ENCODE results near the gene CSGALNACT2. TPM values are rescaled to one million over a fixed set of nuclear protein-coding genes. Genes with fewer than 3 reads are reported as not detected.

The CSGALNACT2 gene
- total and polyA plus RNA-seq, 2 donors (not counting 1 experiment from before 2014, with no cell fraction given), result 10.9 to 24.0 TPM

- H3K4me3 Mint-ChIP-seq, result no peak overlapping the region
- intact Hi-C loops (cut with micrococcal nuclease), result no loop called here
Observed at GRCh38 chr10:43166880-43167497, 28.7 kb downstream of the CSGALNACT2 start.

GRCh38 chr10:43167498-43167889, 29.2 kb downstream of the CSGALNACT2 start:
- Histone ChIP-seq H3K36me3 (replicated peaks in 1 of 2; ENCODE audit: control extremely low read depth in 1 of 2, control insufficient read depth in 1 of 2, extremely low read depth in 1 of 2, insufficient read depth in 2 of 2, low read length in 1 of 2) (peaks cover 4 to 27% of the 10 kb centered on the region in 2 experiments), H3K27ac (ENCODE audit: low read length in 2 of 2) (no peak overlapping the region)
- POLR2A ChIA-PET, result no interaction called here

More at GRCh38 chr10:43166880-43167497, 28.7 kb downstream of the CSGALNACT2 start:
- Histone ChIP-seq H3K4me2 (replicated peaks; ENCODE audit: low read depth, low read length, poor library complexity, severe bottlenecking) (no peak overlapping the region), H3K36me3 (replicated peaks in 1 of 2; ENCODE audit: control extremely low read depth in 1 of 2, control insufficient read depth in 1 of 2, extremely low read depth in 1 of 2, insufficient read depth in 2 of 2, low read length in 1 of 2) (peaks cover 4 to 30% of the 10 kb centered on the region in 2 experiments), H3K9ac (ENCODE audit: low read length) (no peak overlapping the region), H3K9me3 (ENCODE audit: control extremely low read depth in 1 of 3, control insufficient read depth in 2 of 3, insufficient read depth in 1 of 3, low read length in 2 of 3) (no peaks in the 10 kb centered on the region), H4K20me1 (ENCODE audit: control insufficient read depth, insufficient read depth, low read length, poor library complexity, severe bottlenecking) (no peaks in the 10 kb centered on the region), H3K4me3 (ENCODE audit: control extremely low read depth in 1 of 5, extremely low read depth in 1 of 5, insufficient read depth in 1 of 5, low read depth in 2 of 5, low read length in 4 of 5) (no peak overlapping the region), H3K27me3 (replicated peaks in 1 of 4; ENCODE audit: control extremely low read depth in 1 of 4, control insufficient read depth in 3 of 4, insufficient read depth in 4 of 4, low read length in 3 of 4) (no peaks in the 10 kb centered on the region), H3K4me1 (ENCODE audit: control insufficient read depth in 2 of 2, insufficient read depth in 2 of 2, low read length in 2 of 2) (no peaks in the 10 kb centered on the region), H2AFZ (ENCODE audit: insufficient read depth, low read depth, low read length, poor library complexity, severe bottlenecking) (no peak overlapping the region), H3K27ac (ENCODE audit: low read length in 2 of 2) (no peak overlapping the region), H3K79me2 (ENCODE audit: control insufficient read depth, insufficient read depth, low read length) (no peaks in the 10 kb centered on the region)
- TF ChIP-seq CTCF (IDR thresholded peaks at IDR 0.05) (no peak), EZH2 (IDR thresholded peaks at IDR 0.05; ENCODE audit: borderline replicate concordance, insufficient read depth, low read depth, low read length, poor library complexity, severe bottlenecking) (no peak)
- no peaks in the 10 kb centered on the region for H3K9me3 Mint-ChIP-seq (ENCODE audit: insufficient read depth)
- no peak for ATAC-seq (ENCODE audit: low read depth)
- H3K27ac Mint-ChIP-seq, result no peak overlapping the region
- ChIA-PET CTCF (no interaction called here), POLR2A (no interaction called here)
- DNase-seq, result no peak
- H3K27me3 Mint-ChIP-seq, result no peaks in the 10 kb centered on the region
- no peaks in the 10 kb centered on the region for H3K4me1 Mint-ChIP-seq

More at GRCh38 chr10:43167498-43167889, 29.2 kb downstream of the CSGALNACT2 start:
- Mint-ChIP-seq H3K27me3 (no peaks in the 10 kb centered on the region), H3K4me3 (no peak overlapping the region), H3K9me3 (ENCODE audit: insufficient read depth) (no peaks in the 10 kb centered on the region), H3K4me1 (no peaks in the 10 kb centered on the region), H3K27ac (no peak overlapping the region)
- WGBS (ENCODE audit: insufficient coverage), result no CpG with 5 or more reads among the region's 2 CpGs
- H3K4me3 ChIP-seq (ENCODE audit: control extremely low read depth in 1 of 5, extremely low read depth in 1 of 5, insufficient read depth in 1 of 5, low read depth in 2 of 5, low read length in 4 of 5), result no peak overlapping the region
- no peak overlapping the region for H3K9ac ChIP-seq (ENCODE audit: low read length)
- intact Hi-C loops (cut with micrococcal nuclease), result no loop called here
- CTCF ChIA-PET, result no interaction called here
- no peak for TF ChIP-seq EZH2 (IDR thresholded peaks at IDR 0.05; ENCODE audit: borderline replicate concordance, insufficient read depth, low read depth, low read length, poor library complexity, severe bottlenecking)
- TF ChIP-seq CTCF (IDR thresholded peaks at IDR 0.05), result no peak
- DNase-seq (no peak), ATAC-seq (ENCODE audit: low read depth) (no peak)
- no peaks in the 10 kb centered on the region for H3K27me3 ChIP-seq (replicated peaks in 1 of 4; ENCODE audit: control extremely low read depth in 1 of 4, control insufficient read depth in 3 of 4, insufficient read depth in 4 of 4, low read length in 3 of 4)
- no peaks in the 10 kb centered on the region for H4K20me1 ChIP-seq (ENCODE audit: control insufficient read depth, insufficient read depth, low read length, poor library complexity, severe bottlenecking)
- no peaks in the 10 kb centered on the region for H3K9me3 ChIP-seq (ENCODE audit: control extremely low read depth in 1 of 3, control insufficient read depth in 2 of 3, insufficient read depth in 1 of 3, low read length in 2 of 3)
- H3K79me2 ChIP-seq (ENCODE audit: control insufficient read depth, insufficient read depth, low read length), result no peaks in the 10 kb centered on the region
- H3K4me1 ChIP-seq (ENCODE audit: control insufficient read depth in 2 of 2, insufficient read depth in 2 of 2, low read length in 2 of 2), result no peaks in the 10 kb centered on the region
- H3K4me2 ChIP-seq (replicated peaks; ENCODE audit: low read depth, low read length, poor library complexity, severe bottlenecking), result no peak overlapping the region
- no peak overlapping the region for H2AFZ ChIP-seq (ENCODE audit: insufficient read depth, low read depth, low read length, poor library complexity, severe bottlenecking)

Data from B cell (primary cell).